SKM-1 treated with dmso at 0.1 percent for 144 hours (cell line): Measurements from ENCODE around the gene SRD5A2.

ENCODE experiments used
- DNase-seq: peaks from one replicate; lab custom pipeline; 2025; ENCODE audit not compliant: unreplicated experiment; lab: John Stamatoyannopoulos, UW

The SRD5A2 gene

GRCh38 chr2:31580321-31581117, at the start of gene SRD5A2:
SRD5A2 (minus strand) TSS chr2:31580938; CDS start chr2:31580900, 38 bp downstream.
- DNase-seq = no peak

- DNase-seq = no peak
Measured at GRCh38 chr2:31606509-31606908, 25.8 kb upstream of the SRD5A2 start.

DNA sequence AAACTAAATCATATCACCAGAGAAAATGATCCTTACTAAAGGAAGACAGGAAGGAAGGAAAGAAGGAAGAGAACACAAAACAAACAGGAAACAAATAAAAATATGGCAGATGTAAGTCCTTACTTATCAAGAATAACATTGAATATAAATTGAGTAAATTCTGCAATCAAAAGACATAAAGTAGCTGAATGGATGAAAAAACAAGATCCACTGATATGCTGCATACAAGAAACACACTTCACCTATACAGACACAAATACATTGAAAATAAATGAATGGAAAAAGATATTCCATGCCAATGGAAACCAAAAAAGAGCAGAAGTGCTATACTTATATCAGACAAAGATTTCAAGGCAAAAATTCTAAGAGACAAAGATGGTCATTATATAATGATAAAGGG, 18.0 kb upstream of the SRD5A2 start:
- no peak for DNase-seq

GRCh38 chr2:31586230-31586629, 5.5 kb upstream of the SRD5A2 start:
- DNase-seq = no peak

DNA sequence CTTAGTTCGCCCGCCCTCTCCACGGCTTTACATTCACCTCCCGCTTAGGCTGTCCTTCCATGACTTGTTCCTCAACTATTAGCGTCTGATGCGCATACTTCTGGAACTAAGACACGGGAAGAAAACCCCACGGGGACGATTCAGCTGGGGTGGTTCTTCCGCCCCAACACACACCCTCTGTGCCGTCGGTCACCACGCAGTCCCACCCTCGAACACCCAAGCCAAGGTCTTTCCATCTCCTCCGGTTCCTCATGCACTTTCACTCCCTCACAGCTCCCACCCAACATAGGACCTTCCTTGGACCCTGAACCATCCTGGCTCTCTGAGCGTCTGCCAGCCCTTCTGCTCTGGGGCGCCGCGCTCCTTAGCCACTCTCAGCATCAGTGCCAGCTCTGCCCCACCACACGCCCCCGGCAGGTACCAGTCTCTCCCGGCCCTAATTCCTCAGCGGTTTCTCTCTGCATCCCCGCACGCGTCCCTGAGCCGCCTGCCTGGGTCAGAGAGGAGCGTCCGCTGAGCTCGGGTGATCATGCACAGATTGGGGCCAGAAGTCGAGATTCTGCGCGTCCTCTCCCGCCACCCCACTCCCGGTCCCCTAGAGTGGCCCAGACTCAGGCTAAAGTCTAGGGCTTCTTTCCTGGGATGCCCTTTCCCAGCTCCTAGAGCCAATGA, 522 bp upstream of the SRD5A2 start:
- DNase-seq = no peak

- no peak for DNase-seq
Measured at GRCh38 chr2:31579996-31580320, 780 bp downstream of the SRD5A2 start.

- no peak for DNase-seq
Measured at GRCh38 chr2:31578316-31578715, 2.4 kb downstream of the SRD5A2 start.

GRCh38 chr2:31577143-31577542, 3.6 kb downstream of the SRD5A2 start:
- no peak for DNase-seq

DNA sequence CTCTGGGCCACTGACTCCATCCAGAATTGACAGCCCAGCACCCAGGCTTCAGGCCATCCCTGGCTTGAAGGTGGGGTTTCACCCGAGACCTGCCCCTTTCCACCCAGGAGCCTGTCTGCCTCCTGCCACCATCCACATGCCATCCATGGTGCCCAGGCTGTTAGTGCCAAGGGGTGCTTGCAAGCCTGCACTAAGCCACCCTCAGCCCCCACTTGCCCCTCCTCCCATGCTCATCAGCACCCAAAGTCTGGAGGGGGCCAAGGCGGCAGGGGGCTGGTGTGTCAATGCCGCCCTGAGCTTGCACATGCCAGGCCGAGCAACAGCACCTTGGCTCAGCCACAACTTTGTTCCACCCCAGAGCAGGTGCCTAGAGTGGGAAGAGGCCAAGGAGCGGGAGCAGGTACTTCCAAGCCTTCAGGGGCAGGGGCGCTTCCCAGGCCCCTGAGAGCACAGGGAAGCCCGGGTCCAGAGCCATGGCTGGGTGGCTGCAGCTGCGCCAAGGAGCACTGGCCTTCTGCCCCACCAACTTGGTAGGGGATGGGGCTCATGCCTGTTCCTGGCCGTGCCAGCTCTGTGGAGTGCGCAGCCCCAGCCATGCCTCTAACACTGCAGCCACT, 12.0 kb downstream of the SRD5A2 start:
- DNase-seq = no peak

GRCh38 chr2:31567679-31568078, 13.1 kb downstream of the SRD5A2 start:
- no peak for DNase-seq

DNA sequence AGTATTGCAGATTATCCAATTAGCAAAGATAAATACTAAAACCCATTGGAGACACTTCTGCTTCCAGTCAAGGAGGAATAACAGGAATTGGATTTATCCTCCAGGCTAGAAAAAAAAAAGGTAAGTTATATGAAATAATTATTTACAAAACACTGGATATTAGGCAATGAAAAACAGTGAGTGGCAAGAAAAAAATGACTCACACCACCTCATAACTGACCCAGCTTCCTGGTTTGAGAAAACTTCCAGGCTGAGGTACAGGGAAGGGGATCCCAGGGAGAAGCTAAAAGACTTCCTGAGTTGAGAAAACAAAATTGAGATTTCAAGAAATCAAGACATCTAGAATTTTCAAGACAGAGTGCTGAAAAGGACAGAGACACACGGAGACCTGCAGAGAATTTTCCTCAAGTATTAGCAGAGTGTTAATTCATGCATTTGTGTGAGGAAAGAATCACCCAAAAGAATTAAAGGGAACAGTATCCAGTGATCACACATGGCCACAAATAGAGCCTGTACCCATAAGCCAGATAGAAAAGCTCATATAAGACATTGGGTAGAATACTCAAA, 17.4 kb downstream of the SRD5A2 start:
- no peak for DNase-seq

- DNase-seq = no peak
Measured at GRCh38 chr2:31561823-31562222, 18.9 kb downstream of the SRD5A2 start.

GRCh38 chr2:31558401-31559295, 22.1 kb downstream of the SRD5A2 start:
- DNase-seq = peak; percentile 62

DNA sequence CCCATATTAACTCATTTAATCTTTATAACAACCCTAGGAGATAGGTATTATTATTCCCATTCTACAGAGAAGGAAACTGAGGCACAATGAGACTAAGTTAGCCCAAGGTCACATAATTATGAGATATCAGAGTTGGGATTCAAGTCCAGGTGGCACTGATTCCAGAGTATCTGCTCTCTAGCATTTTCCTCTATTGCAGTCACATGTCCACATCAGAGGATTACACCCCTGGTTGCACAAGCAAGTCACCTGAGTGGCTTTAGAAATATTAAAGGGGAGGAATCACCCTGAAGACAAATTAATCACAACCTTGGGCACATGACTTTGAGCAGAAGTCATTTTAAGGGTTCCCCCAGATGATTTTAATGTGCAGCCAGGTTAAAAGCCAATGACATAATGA, 23.8 kb downstream of the SRD5A2 start:
- no peak for DNase-seq

DNA sequence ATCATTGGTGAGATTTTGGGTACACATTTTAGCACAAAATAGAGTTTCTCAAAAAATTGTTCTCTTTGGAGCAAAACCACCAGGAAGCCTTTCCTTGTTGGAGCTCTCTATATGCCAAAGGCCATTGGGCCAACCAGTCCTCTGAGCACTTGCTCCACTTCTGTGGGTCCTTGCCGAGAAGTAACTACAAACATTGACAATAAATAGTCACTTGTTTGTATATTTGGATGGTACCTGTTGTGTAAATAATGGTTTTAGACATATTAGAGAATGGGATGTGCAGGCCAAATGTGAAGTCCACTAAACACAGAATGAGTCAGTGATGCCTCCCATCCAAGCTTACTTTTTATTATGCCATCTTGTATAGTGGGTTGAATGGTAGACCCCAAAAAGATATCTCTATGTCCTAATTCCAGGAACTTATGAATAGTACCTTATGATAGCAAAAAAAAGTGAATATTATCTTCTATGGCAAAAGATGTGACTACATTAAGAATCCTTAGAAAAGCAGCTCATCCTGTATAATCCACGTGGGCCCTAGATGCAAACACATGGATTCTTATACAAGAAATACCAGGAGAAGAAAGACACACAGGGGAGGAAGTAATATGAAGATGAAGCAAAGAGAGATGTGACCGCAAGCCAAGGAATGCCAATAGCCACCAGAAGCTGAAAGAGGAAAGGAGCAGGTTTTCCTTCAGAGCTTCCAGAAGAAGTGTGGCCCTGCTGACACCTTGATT, 24.6 kb downstream of the SRD5A2 start:
- DNase-seq = no peak

DNA sequence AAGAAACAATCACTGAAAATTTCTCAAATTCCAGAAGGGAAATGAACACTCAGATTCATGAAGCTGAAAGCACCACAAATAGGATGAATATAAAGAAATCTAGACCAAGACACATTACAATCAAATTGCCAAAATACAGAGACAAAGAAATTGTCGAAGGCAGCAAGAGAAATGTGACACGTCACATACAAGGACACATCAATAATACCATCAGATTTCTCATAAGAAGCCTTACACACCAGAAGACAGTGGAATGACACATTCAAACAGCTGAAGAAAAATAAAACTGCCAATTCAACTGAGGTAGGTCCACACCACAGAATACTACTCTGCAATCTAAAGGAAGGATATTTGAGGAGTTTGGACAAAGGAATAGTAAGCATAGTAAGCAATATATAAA, 27.4 kb downstream of the SRD5A2 start:
- no peak for DNase-seq

GRCh38 chr2:31547485-31547884, 33.3 kb downstream of the SRD5A2 start:
- DNase-seq = no peak

- DNase-seq = no peak
Measured at GRCh38 chr2:31541853-31542252, 38.9 kb downstream of the SRD5A2 start.

GRCh38 chr2:31539505-31539904, 41.2 kb downstream of the SRD5A2 start:
- no peak for DNase-seq

- no peak for DNase-seq
Measured at GRCh38 chr2:31535768-31536167, 45.0 kb downstream of the SRD5A2 start.
